Esophagus mucosa (tissue), 1 donor: ENCODE data around the gene MRPS18B. TPM values are rescaled to one million over a fixed set of nuclear protein-coding genes. Genes with fewer than 3 reads are reported as not detected.
A peak's percentile ranks its signal among the peaks of the same experiment; 100 is the strongest.
"Not testable (repeated sequence)": the region's sequence is repeated elsewhere in the genome, so short reads cannot be mapped to it uniquely, and the experiment has no call there.

Experiments used
- ATAC-seq: fragments of 200-7000 bp; cut with Tn5 transposase; one replicate; pipeline ENCODE4 v1.9.1; 2020
- total RNA-seq: library from RNA; stranded (reverse); gene quantifications from one replicate; pipeline ENCODE4 v1.2.4, GENCODE V29; 2023
- donor health status: DM: yes; HTN: yes; CAD: no.

The MRPS18B gene
- total RNA-seq, 1 donor from 2014 or later, result 48.2 TPM

- no peak for ATAC-seq
Observed at GRCh38 chr6:30644769-30645168, 27.1 kb downstream of the MRPS18B start.

- ATAC-seq, result no peak
Observed at GRCh38 chr6:30645989-30646388, 28.3 kb downstream of the MRPS18B start.

GRCh38 chr6:30646450-30647241 lies 29.0 kb downstream of the MRPS18B start, which contains the start of gene C6orf136:
Gene C6orf136, plus strand, starts transcription at chr6:30647133. Its CDS starts 99 bp downstream, at chr6:30647232.
- ATAC-seq, result peak; percentile 89

GRCh38 chr6:30647242-30648116 lies 29.8 kb downstream of the MRPS18B start:
- ATAC-seq, result peak; percentile 81

- ATAC-seq, result no peak
Observed at GRCh38 chr6:30651143-30651542, 33.5 kb downstream of the MRPS18B start.

GRCh38 chr6:30654798-30655742 lies 37.4 kb downstream of the MRPS18B start:
- ATAC-seq, result no peak

- ATAC-seq, result no peak
Observed at GRCh38 chr6:30655743-30656094, 38.1 kb downstream of the MRPS18B start.

GRCh38 chr6:30656513-30656912 lies 38.9 kb downstream of the MRPS18B start:
- ATAC-seq, result no peak

GRCh38 chr6:30657454-30657853 lies 39.8 kb downstream of the MRPS18B start:
- no peak for ATAC-seq

GRCh38 chr6:30657922-30658321 lies 40.3 kb downstream of the MRPS18B start:
- not testable (repeated sequence) for ATAC-seq

- ATAC-seq, result peak; percentile 21
Observed at GRCh38 chr6:30664994-30665767, 47.5 kb downstream of the MRPS18B start.

- ATAC-seq, result not testable (repeated sequence)
Observed at GRCh38 chr6:30666300-30666699, 48.7 kb downstream of the MRPS18B start.

GRCh38 chr6:30670760-30671527 lies 53.3 kb downstream of the MRPS18B start:
- no peak for ATAC-seq

GRCh38 chr6:30672445-30673253 lies 55.0 kb downstream of the MRPS18B start, which contains the start of gene DHX16:
Gene DHX16, minus strand, starts transcription at chr6:30673006. Its CDS starts 165 bp downstream, at chr6:30672841.
- peak; percentile 88 for ATAC-seq

Other genes with a start within 250 kb of the MRPS18B start
- gene HLA-E, start 128.3 kb upstream of the MRPS18B start, total RNA-seq, result 190 TPM
- gene GNL1, start 61.4 kb upstream of the MRPS18B start, total RNA-seq, result 32.5 TPM
- 3.5 TPM for gene PRR3, start 60.5 kb upstream of the MRPS18B start, total RNA-seq
- gene ABCF1, start 46.4 kb upstream of the MRPS18B start, total RNA-seq, result 27.1 TPM
- gene PPP1R10, start 597 bp upstream of the MRPS18B start, total RNA-seq, result 30.0 TPM
- gene ATAT1, start 9.0 kb downstream of the MRPS18B start, total RNA-seq, result 4.6 TPM
- gene C6orf136, start 29.3 kb downstream of the MRPS18B start, total RNA-seq, result 10.0 TPM
- 17.8 TPM for gene DHX16, start 55.2 kb downstream of the MRPS18B start, total RNA-seq
- 22.9 TPM for gene PPP1R18, start 68.8 kb downstream of the MRPS18B start, total RNA-seq
- gene NRM, start 73.1 kb downstream of the MRPS18B start, total RNA-seq, result 12.7 TPM
- gene MDC1, start 99.4 kb downstream of the MRPS18B start, total RNA-seq, result 15.7 TPM
- 327 TPM for gene TUBB, start 102.5 kb downstream of the MRPS18B start, total RNA-seq
- gene FLOT1, start 124.8 kb downstream of the MRPS18B start, total RNA-seq, result 75.0 TPM
- gene IER3, start 126.7 kb downstream of the MRPS18B start, total RNA-seq, result 74.3 TPM